HG03139 (cell line): Measurements from ENCODE around the gene LY86.
"Not testable (repeated sequence)": the region's sequence is repeated elsewhere in the genome, so short reads cannot be mapped to it uniquely, and the experiment has no call there.

Experiments used
- ATAC-seq: cut with Tn5 transposase; IDR thresholded peaks from one replicate; pipeline ENCODE4 v1.9.1; 2021; ENCODE audit not compliant: unreplicated experiment

The LY86 gene

GRCh38 chr6:6595025-6595424, 6.5 kb downstream of the LY86 start:
- ATAC-seq: no peak

GRCh38 chr6:6595952-6596351, 7.4 kb downstream of the LY86 start:
- no peak for ATAC-seq

GRCh38 chr6:6596529-6597328, 8.2 kb downstream of the LY86 start:
- ATAC-seq: no peak

GRCh38 chr6:6597682-6598081, 9.2 kb downstream of the LY86 start:
- no peak for ATAC-seq

- ATAC-seq: no peak
These were observed 11.0 kb downstream of the LY86 start for GRCh38 chr6:6599468-6599873.

- ATAC-seq: no peak
These were observed 12.4 kb downstream of the LY86 start for GRCh38 chr6:6600875-6601274.

GRCh38 chr6:6602262-6602661, 13.7 kb downstream of the LY86 start:
- no peak for ATAC-seq

- ATAC-seq: no peak
These were observed 14.8 kb downstream of the LY86 start for GRCh38 chr6:6603317-6603716.

GRCh38 chr6:6604015-6604414, 15.5 kb downstream of the LY86 start:
- ATAC-seq: no peak

- no peak for ATAC-seq
These were observed 16.0 kb downstream of the LY86 start for GRCh38 chr6:6604566-6604965.

GRCh38 chr6:6605873-6606272, 17.4 kb downstream of the LY86 start:
- no peak for ATAC-seq

GRCh38 chr6:6606391-6607030, 18.0 kb downstream of the LY86 start:
- not testable (repeated sequence) for ATAC-seq

GRCh38 chr6:6609450-6609849, 20.9 kb downstream of the LY86 start:
- ATAC-seq: no peak

- peak; percentile 91 for ATAC-seq
These were observed 21.6 kb downstream of the LY86 start for GRCh38 chr6:6610031-6610591.

GRCh38 chr6:6611486-6611885, 23.0 kb downstream of the LY86 start:
- no peak for ATAC-seq

- no peak for ATAC-seq
These were observed 23.8 kb downstream of the LY86 start for GRCh38 chr6:6612308-6612707.

GRCh38 chr6:6613103-6613718, 24.7 kb downstream of the LY86 start:
- not testable (repeated sequence) for ATAC-seq

GRCh38 chr6:6614096-6614982, 25.8 kb downstream of the LY86 start:
- ATAC-seq: no peak

- no peak for ATAC-seq
These were observed 26.4 kb downstream of the LY86 start for GRCh38 chr6:6614983-6615349.

- no peak for ATAC-seq
These were observed 28.1 kb downstream of the LY86 start for GRCh38 chr6:6616656-6617055.
